Left renal cortex interstitium (tissue), 4 donors: ENCODE data around the gene INMT. TPM values are rescaled to one million over a fixed set of nuclear protein-coding genes. Genes with fewer than 3 reads are reported as not detected.

Experiments
- DNase-seq, 4 donors: peaks; one replicate each; pipeline ENCODE4 v3.0.0-alpha.2; 2013; ENCODE audit warnings: low read depth in 4 of 4, low spot score in 2 of 4, missing footprints in 1 of 4
- polyA plus RNA-seq, 4 donors: library from polyadenylated mRNA; unstranded; fragments of 120-200 nt; gene quantifications; one replicate each; pipeline ENCODE4 v1.2.1, GENCODE V29; 2013; ENCODE audit not compliant: insufficient read length in 4 of 4

The INMT gene
- polyA plus RNA-seq, 4 donors, result 1.3 to 2.5 (median 1.8) TPM

DNA sequence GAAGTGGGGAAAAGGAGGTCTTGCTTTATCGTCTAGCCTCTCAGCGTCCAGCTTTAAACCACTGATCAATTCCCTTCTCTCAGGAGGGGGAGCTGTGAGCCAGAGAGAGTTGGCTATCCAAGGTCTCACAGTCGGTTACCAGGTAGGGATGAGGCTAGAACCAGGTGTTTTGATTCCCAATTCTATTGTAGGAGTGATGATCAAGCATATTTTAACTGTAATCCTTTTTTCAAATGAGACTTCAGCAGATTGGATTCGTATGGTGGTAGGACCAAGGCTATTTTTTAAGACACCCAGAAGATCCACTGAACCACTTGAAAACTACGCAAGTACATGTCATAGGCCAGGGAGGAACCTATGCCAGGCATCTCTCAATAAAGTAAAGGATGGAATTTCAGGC is 27.6 kb downstream of the INMT start:
- DNase-seq, result no peak

DNA sequence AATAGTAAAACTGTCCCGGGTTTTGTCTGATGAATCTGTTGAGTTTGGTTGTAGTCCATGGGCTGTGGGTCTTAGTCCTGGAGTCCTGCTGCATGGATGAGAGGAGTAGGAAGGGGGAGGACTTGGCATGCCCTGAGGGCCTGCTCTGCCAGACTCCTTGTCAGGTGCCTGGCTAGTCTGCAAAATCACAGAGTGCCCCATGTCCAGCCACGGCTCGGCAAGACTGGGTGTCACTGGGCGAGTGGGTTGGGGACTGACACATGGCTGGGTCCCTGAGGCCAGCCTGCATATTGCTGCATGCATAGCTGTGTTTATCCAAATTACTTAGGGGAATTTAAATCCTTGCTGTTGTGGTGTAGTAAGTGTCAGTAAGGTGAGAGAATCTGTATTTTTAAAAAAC is 29.0 kb downstream of the INMT start:
- DNase-seq, result no peak

DNA sequence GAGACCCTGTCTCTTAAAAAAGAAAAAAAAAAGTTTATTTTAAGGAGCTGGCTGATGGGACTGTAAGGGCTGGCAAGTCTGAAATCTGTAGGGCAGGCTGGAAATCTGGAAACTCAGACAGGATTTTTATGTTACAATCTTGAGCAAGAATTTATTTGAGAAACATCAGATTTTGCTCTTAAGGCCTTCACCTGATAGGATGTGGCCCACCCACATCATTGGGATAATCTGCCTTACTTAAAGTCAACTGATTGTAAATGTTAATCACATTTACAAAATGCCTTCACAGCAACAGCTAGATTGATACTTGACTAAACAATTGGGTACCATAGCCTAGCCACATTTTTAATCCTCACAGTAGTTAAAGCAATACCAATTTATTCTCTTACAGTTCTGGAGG is 30.8 kb downstream of the INMT start:
- no peak for DNase-seq

DNA sequence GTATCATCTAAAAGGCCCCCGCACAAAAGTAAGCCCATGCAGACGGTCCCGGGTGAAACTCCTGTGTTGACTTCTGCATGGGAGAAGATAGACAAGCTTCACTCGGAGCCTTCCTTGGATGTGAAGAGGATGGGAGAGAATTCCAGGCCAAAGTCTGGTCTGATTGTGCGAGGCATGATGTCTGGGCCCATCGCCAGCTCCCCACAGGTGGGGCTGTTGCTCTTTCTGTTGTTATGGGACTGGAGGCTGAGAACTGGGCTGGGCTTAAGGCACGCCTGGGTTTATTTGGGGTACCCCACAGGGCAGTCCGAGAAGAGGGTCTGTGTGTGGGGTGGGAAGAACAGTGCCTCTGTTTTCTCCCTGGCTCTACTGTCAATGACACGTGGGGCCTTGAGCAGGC is 33.9 kb downstream of the INMT start:
- DNase-seq, result no peak

DNA sequence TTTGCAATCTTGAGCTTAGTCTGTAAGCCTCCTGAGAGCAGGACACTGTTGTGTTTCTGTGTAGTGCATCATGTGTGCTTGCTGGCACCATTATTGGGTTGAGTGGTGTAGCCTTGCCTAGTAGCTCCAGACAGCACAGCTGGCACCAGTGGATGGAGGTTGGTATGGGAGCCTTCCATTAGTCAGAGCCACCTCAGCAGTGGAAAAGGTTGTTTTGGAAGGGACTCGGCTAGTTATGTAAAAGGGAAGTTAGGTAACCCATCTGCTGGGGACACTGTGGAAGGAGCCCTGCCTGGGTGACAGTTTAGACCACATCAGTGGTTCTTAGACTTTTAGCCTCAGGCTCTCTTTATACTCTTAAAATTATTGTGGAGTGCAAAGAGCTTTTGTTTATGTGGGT is 35.6 kb downstream of the INMT start:
- no peak for DNase-seq

DNA sequence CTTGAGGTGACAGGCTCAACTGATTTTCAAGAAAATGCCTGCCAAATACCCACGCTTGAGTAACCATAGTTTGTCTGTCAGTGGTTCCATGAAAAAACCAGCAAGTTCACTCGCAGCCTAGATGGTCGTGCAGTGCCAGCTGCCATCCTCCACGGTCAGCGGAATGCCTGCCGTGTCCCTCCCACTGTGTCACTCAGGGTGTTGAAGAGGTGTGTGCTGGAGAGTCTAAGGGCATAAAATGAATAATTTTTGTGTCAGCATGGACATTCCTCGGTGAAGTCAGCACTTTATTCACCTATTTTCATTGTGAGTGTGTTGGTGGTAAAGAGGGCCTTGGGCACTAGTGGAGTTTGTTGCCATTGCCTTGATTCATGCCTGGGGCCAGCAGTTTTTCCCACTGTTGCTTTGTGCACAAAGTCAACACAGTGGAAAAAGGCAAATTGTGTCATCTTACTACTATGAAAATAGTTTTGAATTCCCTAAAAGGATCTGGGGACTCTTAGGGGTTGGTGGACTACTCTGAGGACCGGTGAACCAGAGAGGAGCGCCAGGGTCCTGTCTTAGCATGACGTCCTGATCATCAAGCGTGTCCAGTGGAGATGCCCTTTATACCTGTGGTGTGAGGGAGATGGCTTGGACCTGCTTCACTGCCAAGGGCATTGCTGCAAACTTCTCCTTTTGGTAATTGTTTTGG is 36.9 kb downstream of the INMT start:
- no peak for DNase-seq

DNA sequence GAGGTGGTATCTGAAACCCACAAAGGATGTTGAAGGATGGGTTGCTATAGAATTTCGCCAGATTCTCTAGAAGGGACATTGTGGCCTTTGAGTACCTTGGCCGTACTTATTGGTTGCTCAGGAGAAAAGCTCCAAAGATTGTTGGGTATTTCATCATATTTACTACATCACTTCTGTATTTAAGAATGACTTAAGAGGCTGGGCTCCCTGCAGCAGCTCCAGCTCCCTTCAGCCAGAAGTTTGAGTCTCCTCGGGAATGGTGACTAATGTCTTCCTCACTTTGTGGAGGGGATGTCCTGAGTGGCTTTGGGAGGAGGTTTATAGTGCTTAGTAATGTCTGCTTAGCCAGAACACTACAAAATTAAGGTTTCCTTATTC is 37.4 kb downstream of the INMT start:
- no peak for DNase-seq

DNA sequence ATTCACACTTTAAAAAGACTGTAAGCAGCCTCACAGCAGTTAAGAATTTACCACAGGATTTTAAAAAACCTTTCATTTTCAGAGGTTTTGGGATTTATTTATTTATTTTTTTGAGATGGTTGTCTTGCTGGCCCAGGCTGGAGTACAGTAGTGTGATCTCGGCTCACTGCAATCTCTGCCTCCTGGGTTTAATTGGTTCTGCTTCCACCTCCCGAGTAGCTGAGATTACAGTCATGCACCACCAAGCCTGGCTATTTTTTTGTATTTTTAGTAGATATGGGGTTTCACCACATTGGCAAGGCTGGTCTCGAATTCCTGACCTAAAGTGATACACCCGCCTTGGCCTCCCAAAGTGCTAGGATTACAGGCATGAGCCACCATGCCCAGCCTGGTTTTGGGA is 38.4 kb downstream of the INMT start:
- no peak for DNase-seq

DNA sequence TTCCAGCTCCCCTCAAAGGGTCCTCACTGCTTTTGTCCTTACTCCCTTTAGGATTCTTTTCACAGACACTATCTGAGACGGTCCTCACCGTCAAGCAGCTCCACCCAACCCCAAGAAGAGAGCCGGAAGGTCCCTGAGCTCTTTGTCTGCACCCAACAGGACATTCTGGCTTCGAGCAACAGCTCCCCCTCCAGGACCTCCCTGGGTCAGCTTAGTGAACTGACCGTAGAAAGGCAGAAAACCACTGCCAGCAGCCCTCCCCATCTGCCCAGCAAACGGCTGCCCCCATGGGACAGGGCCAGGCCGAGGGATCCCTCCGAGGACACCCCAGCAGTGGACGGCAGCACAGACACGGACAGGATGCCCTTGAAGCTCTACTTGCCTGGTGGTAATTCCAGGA is 39.2 kb downstream of the INMT start:
- no peak for DNase-seq

DNA sequence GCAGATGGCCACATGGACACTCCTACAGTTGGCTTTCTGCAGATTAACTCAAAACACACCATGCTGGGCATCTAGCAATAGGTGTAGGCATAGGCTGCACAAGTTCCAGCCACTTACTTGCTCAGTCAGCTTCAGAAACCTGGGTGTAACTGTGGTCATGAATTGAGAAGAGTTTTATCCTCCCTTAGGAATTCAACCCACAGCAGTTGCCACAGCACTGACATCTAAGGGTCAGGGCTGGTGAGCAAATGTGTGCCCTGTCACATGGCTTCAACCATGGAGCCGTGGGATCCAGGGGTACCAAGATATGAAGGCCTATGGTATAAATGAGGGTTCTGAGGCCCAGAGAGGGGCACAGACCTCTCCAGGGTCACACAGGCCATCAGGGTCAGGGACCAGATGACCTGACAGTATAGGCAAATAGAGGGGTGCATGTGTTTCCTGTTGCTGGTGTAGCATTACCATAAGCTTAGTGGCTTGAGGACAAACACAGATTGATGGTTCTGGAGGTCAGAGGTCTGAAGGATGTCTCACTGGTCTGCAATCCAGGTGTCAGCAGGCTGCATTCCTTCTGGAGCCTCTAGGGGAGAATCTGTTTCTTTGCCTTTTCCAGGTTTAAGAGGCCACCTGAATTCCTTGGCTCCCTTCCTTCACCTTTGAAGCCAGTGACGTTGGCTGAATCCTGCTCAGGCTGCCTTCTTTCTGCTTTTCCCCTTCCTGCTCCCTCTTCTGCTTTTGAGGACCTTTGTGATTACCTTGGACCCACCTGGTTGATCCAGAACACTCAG is 43.4 kb downstream of the INMT start:
- no peak for DNase-seq

DNA sequence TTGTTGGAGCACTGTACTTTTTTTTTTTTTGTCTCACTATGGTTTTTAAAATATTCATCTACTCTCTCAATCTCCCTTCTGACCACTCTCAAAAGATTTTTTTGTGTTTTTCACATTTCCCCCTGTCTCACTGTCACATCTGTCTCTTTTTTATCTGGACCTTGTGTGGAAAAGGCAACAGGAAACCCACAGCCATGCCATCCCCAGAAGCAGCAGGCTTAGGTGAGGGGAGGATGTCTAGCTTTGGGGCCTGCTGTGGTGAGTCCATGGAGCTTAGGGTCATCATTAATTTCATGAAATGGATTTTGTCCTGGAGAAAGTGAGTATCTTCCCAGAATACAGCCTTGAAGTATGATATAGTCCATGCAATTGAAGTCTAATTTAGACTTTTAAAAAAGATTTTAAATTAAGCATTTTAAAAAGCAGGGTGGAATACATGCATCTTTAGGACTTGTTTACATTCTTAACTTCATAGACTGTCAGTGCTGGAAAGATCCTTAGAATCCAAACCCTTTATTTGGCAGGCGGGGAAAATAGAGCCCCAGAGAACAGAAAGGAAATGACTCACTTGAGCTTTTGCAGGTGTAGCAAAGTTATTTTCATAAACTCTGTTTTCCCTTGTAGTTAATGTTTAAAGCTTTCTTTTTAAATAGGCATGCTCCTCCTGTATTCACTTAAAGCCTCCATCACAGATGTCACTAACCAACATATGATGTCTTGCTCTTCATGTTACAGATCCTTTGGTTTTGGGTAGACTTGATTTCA is 44.4 kb downstream of the INMT start:
- DNase-seq, result no peak

DNA sequence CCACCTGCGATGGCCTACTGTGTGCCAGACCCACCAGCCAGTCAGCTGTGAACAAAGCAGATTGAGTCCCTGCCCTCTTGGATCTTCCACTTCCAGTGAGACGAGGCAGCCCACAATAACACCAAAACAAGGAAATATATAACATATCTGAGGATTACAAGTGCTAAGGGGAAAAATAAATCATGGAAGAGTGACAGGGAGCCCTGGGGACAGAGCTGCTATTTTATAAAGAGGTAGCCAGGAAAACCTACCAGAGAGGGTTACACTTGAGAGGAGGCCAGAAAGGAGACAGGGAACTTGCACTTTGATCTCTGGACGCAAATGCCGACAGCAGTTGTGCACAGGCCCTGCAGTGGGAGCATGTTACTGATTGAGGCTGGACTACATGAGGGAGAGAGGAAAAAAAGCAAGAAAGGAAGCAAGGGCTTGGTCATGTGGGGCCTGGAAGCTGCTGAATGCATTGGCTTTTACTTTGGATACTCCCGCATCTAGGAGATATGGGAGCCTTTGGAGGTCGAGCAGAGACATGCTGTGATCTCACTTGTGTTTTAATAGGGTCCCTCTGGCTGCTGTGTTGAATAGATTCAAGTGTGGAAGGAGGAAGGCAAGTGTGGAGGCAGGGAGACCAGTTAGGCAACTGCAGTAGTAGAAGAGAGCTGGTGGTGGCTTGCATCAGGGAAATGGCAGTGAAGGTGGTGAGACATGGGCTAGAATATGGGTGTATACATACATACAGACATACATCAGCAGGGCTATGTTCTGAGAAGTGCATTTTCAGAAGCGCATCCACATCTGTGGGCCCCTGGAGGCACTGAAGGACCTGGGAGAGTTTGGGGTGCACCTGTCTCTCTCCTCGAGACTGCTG is 45.5 kb downstream of the INMT start:
- DNase-seq, result no peak

DNA sequence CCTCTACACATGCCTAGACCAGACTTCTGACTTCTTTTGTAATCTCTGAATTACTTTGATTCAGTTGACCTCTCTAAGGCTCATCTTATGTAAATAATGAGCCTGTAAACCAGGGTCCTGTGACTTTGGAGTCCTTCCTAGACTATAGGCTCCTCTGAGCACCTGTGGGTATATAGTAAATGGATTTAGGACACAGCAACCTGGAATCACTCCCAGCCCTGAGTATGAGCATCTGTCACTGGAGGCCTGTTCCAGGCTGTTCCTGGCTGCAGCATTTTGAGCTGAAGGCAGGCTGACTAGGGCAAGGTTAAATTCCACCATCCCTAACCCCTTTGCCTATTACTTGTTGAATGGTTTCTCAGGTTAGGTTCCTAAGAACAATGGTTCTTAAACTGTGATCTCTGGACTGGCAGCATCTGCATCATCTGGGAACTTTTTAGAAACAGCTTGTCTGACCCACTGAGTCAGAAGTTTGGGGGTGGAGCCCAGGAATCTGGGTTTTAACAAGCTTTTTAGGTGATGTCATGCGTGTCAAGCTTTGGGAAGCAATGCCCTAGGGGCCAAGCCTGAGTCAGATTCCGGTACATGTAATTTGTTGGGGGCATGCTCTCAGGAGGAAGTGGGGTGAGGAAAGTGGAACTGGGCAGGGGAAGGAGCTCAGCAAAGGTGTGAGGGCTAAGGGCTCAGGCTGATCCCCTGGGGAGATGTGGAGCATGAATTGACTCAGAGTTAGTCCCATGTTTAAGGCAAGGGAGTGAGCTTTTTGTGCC is 47.5 kb downstream of the INMT start:
- no peak for DNase-seq

DNA sequence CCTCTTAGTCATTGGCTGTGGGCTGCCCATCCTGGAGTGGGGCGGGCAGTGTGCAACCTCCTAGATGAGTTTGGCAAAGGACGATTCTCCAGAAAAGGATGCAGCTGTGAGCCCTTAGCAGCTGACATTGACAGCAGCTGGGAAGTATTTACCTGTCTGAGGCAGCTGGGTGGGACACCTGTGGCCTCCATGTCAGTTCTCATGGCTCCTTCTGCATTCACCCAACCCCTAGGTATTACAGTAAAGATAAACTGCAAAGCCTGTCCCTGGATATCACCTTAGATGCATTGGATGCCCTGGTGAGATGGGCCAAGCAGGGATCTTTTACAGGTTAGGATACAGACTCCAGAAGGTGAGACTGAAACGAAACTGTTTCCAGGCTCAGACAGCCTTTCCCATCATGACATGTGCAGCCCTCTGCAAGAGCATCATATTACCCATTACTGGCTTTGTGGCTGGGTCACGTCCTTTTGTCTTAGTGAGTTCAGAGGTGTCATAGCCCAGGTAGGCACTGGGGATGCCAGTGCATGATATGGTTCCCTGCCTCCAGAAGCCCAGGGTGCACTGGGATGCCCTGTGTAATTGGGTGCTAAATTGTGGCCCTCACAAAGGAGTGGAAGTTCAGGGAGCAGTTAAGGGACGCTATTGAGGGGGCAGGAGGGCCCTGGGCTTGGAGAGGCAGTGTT is 48.2 kb downstream of the INMT start:
- no peak for DNase-seq

DNA sequence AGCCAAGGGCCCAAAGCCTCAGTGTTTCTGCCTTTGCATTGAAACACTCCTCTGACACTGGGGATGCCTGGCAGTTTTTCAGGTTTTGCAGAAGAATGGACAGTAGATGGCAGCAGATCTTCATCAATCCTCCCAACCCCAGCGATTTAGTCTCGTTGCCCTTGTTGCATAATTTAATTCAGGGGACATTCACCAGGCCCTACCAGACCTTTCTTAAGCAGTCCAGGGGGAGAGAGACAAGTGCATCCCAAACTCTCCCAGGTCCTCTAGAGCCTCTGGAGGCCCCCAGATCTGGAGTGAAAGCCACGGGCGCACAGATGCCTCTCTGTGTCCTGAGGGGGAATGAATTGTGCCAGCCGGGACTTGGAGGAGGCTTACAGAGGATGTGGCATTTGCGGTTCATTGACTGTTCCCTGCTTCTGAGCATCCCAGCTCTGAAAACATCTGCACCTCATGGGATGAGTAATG is 48.9 kb downstream of the INMT start:
- peak in 3 of 4 donors; percentile 42 to 74 (median 51) for DNase-seq

DNA sequence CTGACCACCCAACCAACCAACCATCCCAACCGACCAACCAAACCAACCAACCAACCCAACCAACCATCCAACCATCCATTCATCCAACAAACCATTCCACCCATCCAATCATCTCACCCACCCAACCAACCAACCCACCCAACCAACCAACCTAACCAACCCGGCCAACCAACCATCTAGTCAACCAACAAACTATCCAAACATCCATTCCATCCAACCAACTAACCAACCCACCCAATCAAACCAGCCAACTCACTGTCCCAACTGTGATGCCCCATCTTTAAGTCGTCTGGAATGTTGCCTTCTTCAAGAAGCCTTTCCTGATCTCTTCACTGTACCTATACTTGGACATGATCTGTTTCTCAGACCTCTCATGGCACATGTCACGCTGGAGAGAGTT is 50.9 kb downstream of the INMT start:
- DNase-seq, result no peak

DNA sequence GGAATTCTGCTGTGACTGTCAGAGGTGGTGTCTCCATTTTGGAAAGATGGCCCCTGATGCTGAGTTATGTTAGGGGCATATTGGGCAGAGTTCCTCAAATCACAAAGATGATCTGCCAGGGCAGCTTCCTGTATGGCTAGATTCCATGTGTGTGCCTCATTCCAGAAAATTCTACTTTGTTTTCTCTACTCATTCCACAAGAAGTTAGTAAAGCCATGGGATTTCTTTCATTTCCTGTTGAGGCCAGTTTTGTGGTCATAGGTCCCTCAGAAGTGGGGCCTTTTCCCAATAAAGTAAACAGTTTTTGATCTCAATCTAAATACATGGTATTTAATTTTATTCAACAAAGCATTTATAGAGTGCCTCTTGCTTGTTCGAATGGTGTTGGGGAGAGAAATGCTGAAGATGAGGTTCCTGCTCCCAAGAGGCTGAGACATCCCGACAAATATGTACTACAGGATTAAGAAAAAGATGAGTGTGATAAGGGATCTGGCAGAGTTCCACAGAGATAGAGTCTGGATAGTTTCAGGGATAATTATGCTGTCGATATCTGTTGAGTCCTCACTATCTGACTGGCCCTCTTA is 52.2 kb downstream of the INMT start:
- no peak for DNase-seq

DNA sequence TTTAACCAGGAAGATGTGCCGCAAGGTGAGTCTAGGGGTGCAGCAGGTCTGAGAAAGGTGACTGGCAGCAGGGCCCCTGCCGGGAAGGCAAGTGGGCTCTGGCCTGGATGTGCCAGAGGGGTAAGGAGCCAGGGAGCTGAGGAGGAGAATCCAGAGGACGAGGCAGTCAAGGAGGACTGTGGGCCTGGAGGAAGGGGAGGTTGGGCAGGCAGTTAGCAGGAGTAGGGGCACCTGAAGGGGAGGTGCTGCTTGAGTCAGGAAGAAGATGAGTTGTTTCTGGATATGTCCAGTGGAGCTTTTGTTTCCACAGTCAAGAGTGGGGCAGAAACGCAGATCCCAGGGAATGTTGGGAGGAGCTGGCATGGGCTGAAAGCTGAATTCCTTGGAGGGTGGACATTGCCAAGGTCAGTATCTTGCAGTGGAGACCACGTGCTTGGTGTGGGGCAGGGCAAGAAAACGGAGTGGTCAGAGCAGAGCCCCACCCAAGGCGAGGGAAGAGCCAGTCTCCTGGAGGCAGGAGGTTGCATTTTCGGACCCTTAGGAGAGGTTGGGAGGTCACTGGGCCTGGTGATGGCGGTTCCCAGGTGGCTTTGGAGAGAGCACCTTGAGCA is 53.3 kb downstream of the INMT start:
- DNase-seq, result no peak
